GM11168 (cell line): Measurements from ENCODE around the gene PRAMEF6.
"Not testable (repeated sequence)": the region's sequence is repeated elsewhere in the genome, so short reads cannot be mapped to it uniquely, and the experiment has no call there.

ENCODE experiments used
- in situ Hi-C: fragments of 300-500 bp; cut with MboI; formaldehyde crosslinking; loops from one replicate; pipeline ENCODE4 v1.12.0; 2022; ENCODE audit warnings: low sequenced_read_pairs; ENCODE audit not compliant: unreplicated experiment

PRAMEF6 gene

DNA sequence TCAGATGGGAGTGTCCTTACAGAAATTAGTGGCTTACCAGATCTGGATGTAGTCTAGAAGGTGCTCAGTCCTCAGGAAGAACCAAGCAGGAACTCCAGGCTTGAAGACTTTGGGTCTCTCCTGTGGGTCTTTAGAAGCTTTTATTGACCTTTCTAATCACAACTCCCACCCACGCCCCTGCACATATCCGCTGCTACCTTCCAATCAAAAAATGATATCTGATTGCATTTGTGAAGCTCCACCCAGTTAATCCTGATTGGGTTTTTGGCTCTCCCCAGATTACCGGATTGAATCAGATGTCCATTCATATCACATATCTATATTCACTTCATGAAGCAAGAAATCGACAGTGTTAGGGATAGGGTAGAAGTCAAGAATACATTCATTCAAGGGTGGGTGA, at the start of gene PRAMEF6:
Gene PRAMEF6, minus strand, starts transcription at position 101 of the 400 bp plus-strand sequence. CDS start 5,062 bp downstream, outside the sequence.
- in situ Hi-C loops: loop anchor here (10.0 kb wide), 1 partner anchor 297 kb away; no protein-coding TSS in a partner anchor

DNA sequence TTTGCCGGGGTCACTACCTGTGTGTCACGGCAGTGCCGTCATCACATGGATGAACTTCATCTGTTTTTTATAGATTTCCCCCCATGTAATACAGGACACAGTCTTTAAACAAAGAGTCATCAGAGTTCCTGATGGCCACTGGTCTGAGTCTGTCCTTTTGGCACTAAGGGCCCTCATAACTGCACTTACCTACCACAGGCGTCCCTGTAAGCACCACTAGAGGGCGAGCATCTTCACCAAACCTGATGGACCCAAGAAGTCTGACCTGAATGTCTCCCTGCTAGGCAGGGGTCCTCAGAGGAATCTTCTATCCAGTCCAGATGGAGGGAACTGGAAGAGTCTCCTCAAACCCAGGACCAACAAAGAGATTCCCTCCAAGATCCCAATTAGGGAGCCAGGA, 23.0 kb downstream of the PRAMEF6 start:
- in situ Hi-C loops: not testable (repeated sequence)

DNA sequence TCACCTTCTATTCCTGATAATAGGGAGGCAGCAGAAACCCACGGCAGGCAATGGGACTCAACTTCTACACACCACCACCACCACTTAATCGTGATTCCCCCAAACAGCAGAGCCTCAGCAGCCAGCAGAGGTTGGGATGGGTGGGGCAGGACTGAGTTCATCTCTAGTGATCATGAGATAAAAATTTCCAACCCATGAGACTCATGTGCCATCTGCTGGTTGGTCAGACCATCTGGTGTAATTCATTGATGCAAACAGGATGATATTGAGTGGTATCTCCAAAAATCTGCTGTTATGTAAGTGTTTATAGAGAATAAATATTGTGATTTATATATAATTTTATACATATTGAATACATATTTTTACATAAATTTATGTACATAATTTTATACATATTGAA, 25.6 kb downstream of the PRAMEF6 start:
- in situ Hi-C loops: not testable (repeated sequence)

DNA sequence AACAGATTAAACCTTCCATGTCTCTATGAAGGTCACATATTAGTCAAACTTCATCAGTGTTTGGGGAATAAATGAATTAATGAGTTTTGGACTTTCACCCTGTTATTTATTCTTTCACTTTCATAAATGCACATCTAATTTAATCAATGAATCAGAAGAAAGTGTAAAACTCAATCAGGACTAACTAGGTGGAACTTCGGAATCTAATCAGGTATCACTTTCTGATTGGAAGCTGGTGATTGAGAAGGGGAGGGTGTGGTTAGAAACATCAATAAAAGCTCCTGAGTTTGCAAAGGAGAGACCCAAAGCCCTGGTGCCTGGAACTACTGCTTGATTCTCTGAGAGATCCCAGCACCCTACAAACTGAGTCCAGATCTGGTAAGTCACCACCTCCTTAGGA, 31.1 kb downstream of the PRAMEF6 start, which contains the start of gene PRAMEF7:
Gene PRAMEF7, plus strand, starts transcription at position 301 of the 400 bp plus-strand sequence. CDS start 1,083 bp downstream, outside the sequence.
- in situ Hi-C loops: not testable (repeated sequence)

DNA sequence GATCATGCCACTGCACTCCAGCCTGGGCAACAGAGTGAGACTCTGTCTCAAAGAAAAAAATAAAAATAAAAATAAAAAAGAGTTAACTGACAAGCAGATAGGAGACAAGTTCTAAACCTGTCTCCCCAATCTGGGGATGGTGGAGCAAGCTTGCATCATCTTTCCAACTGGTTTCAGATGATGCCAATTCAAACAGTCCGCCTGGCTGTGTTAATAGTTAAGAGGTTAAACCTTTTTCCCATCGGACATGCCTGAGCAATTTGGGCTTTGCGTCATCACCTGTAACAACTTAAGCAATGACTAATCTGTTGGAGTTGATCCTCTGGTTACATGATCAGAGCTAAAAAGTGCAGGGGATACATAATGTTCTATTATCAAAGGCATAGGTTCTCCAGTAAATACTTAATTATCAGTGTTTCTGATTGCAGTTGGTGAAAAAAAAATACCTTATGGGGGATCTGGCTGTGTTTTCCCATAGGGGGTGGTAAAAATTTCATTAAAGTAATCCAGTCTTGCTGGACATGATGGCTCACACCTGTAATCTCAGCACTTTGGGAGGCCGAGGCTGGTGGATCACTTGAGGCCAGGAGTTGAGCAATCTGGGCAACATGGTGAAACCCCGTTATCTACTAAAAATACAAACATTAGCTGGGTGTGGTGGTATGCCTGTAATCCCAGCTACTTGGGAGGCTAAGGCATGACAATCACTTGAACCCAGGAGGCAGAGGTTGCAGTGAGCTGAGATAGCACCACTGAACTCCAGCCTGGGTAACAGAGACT, 43.4 kb downstream of the PRAMEF6 start:
- in situ Hi-C loops: not testable (repeated sequence)

DNA sequence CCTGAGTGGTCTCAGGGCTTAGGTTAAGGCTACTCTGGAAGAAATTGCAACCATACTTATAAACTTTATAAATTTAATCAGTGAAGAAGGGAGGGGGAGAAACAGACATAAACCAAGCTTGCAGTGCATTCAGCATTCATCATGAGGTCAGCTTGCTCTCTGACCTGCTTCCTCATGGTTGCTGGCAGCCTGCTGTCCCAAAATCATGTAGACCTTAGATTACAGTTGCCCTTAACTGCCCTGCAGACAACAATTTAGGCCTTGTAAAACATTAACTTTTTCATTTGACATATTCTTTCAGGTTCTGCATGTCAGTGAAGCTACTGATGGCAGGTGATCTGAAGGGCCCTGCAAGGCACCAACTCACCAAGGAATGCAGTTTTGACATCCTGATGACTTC, 48.2 kb downstream of the PRAMEF6 start:
- in situ Hi-C loops: loop anchor here (25.0 kb wide), 1 partner anchor 413 kb away; the partner anchor contains the start of genes PRAMEF15 and PRAMEF33

DNA sequence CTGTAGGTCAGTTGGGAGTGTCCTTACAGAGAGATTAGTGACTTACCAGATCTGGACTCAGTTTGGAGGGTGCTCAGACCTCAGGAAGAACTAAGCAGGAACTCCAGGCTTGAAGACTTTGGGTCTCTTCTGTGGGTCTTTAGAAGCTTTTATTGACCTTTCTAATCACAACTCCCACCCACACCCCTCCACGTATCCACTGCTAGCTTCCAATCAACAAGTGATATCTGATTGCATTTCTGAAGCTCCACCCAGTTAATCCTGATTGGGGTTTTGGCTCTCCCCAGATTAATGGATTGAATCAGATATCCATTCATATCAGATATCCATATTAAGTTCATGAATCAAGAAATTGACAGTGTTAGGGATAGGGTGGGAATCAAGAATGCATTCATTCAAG, 49.2 kb downstream of the PRAMEF6 start, which contains the start of gene PRAMEF10:
Gene PRAMEF10, minus strand, starts transcription at position 101 of the 400 bp plus-strand sequence. CDS start 2,423 bp downstream, outside the sequence.
- in situ Hi-C loops: loop anchor here (25.0 kb wide), 1 partner anchor 414 kb away; the partner anchor contains the start of genes PRAMEF15 and PRAMEF33
